Vagina (tissue), 2 donors: Measurements from ENCODE around the gene CHST11. TPM values are rescaled to one million over a fixed set of nuclear protein-coding genes. Genes with fewer than 3 reads are reported as not detected.

ENCODE experiments used
- DNase-seq, 2 donors: peaks; one replicate each; pipeline ENCODE4 v3.0.0-alpha.2; 2017; ENCODE audit errors: extremely low spot score in 2 of 2
- H3K27ac ChIP-seq: fragments of 200-600 bp; sonication (generic); one replicate; pipeline ENCODE4 v1.5.1; 2019
- H3K27me3 ChIP-seq: fragments of 200-600 bp; sonication (generic); one replicate; pipeline ENCODE4 v1.5.1; 2019
- H3K36me3 ChIP-seq, 2 donors: fragments of 200-600 bp; sonication (generic); one replicate each; pipeline ENCODE4 v1.5.1; 2017 to 2019
- H3K4me1 ChIP-seq: fragments of 200-600 bp; sonication (generic); one replicate; pipeline ENCODE4 v1.5.1; 2019
- H3K4me3 ChIP-seq, 2 donors: fragments of 200-600 bp; sonication (generic); 1 replicate in 1 of 2; 2 replicates in 1 of 2; pipeline ENCODE4 v1.5.1; 2016 to 2019
- H3K9me3 ChIP-seq: fragments of 200-600 bp; sonication (generic); one replicate; pipeline ENCODE4 v1.5.1; 2019
- POLR2A ChIP-seq, 2 donors: fragments of 450-650 bp; IDR thresholded peaks; one replicate each; pipeline ENCODE4 v1.6.1; 2017; ENCODE audit warnings: antibody characterized with exemption in 2 of 2, mild to moderate bottlenecking in 2 of 2, moderate library complexity in 2 of 2
- POLR2AphosphoS5 ChIP-seq, 2 donors: sonication (generic); formaldehyde crosslinking; IDR thresholded peaks; one replicate each; pipeline ENCODE4 v1.9.0; 2017; ENCODE audit warnings: antibody characterized with exemption in 2 of 2, mild to moderate bottlenecking in 2 of 2, low read depth in 1 of 2; ENCODE audit not compliant: insufficient read depth in 1 of 2
- intact Hi-C: fragments of 100-400 bp; cut with DNase I; formaldehyde crosslinking; loops from one replicate; pipeline ENCODE4 v1.15.1; 2023
- total RNA-seq: library from RNA; depleted of rRNA; stranded (reverse); fragments of >200 nt; gene quantifications from one replicate; pipeline ENCODE4 v1.2.3, GENCODE V29; 2016
- TF ChIP-seq, protein P1 (sequence below), 3 experiments: fragments of 450-650 bp in 2 of 3; fragments of 200-600 bp in 1 of 3; sonication (generic) in 1 of 3; IDR thresholded peaks; one replicate each; pipeline ENCODE4 v1.5.1; 2017 to 2019; ENCODE audit warnings: antibody characterized with exemption in 3 of 3, mild to moderate bottlenecking in 2 of 3, moderate library complexity in 2 of 3

The CHST11 gene
- total RNA-seq, 1 donor from 2014 or later, result 40.0 TPM

DNA sequence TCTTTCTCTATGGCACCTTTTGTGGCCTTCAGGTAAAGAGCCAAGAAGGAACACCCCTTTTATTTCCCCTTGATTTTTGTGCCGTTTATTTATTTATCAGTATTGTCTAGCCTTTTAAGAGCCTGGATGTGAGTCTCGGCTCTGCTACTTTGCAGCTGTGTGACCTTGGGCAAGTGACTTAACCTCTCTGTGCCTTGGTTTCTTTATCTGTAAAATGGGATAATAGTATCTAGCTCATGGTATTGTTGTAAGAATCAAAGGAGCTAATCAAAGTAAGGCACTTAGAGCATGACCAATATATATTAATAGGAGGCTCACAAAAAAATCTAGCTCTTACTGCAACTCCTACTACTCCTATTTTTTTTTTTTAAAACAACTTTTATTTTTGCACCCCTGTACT is 179.7 kb downstream of the CHST11 start:
- H3K4me3 ChIP-seq, result no peak overlapping the region
- peaks cover 6% of the 10 kb centered on the region for H3K4me1 ChIP-seq
- H3K36me3 ChIP-seq, result no peaks in the 10 kb centered on the region
- DNase-seq, result no peak
- no peaks in the 10 kb centered on the region for H3K27me3 ChIP-seq
- no peak overlapping the region for H3K27ac ChIP-seq
- intact Hi-C loops, result no loop called here
- no peaks in the 10 kb centered on the region for H3K9me3 ChIP-seq
- TF ChIP-seq POLR2AphosphoS5 (IDR thresholded peaks at IDR 0.05; ENCODE audit: insufficient read depth in 1 of 2, low read depth in 1 of 2) (no peak), POLR2A (IDR thresholded peaks at IDR 0.05) (no peak)
- TF ChIP-seq, protein P1, sequence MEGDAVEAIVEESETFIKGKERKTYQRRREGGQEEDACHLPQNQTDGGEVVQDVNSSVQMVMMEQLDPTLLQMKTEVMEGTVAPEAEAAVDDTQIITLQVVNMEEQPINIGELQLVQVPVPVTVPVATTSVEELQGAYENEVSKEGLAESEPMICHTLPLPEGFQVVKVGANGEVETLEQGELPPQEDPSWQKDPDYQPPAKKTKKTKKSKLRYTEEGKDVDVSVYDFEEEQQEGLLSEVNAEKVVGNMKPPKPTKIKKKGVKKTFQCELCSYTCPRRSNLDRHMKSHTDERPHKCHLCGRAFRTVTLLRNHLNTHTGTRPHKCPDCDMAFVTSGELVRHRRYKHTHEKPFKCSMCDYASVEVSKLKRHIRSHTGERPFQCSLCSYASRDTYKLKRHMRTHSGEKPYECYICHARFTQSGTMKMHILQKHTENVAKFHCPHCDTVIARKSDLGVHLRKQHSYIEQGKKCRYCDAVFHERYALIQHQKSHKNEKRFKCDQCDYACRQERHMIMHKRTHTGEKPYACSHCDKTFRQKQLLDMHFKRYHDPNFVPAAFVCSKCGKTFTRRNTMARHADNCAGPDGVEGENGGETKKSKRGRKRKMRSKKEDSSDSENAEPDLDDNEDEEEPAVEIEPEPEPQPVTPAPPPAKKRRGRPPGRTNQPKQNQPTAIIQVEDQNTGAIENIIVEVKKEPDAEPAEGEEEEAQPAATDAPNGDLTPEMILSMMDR (IDR thresholded peaks at IDR 0.05), result no peak

DNA sequence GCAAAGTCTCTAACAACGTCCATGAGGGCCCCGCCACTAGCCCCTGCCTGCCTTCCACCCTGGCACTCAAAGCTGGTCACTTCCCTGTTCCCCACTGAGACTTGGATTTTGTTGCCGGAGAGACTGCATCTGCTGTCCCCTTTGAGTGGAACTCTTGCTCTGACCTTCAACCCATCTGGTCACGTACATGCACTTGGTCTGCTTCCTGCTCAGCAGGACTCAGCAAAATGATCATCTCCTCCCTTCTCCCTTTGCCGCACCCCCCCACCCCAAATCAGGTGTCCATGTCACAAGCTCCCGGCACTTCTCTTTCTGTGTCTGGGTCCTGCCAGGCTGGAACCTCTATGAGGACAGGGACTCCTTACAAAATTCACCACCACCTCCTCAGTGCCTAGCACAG is 180.9 kb downstream of the CHST11 start:
- TF ChIP-seq POLR2AphosphoS5 (IDR thresholded peaks at IDR 0.05; ENCODE audit: insufficient read depth in 1 of 2, low read depth in 1 of 2), result no peak
- TF ChIP-seq POLR2A (IDR thresholded peaks at IDR 0.05), result no peak
- TF ChIP-seq, protein P1 (IDR thresholded peaks at IDR 0.05), result no peak
- Histone ChIP-seq H3K4me1 (peaks cover 2% of the 10 kb centered on the region), H3K4me3 (no peak overlapping the region), H3K36me3 (no peaks in the 10 kb centered on the region), H3K9me3 (no peaks in the 10 kb centered on the region), H3K27me3 (no peaks in the 10 kb centered on the region), H3K27ac (no peak overlapping the region)
- no peak for DNase-seq
- intact Hi-C loops, result no loop called here

- intact Hi-C loops, result no loop called here
- Histone ChIP-seq H3K9me3 (no peaks in the 10 kb centered on the region), H3K36me3 (no peaks in the 10 kb centered on the region), H3K27ac (no peak overlapping the region), H3K27me3 (no peaks in the 10 kb centered on the region), H3K4me3 (no peak overlapping the region), H3K4me1 (no peaks in the 10 kb centered on the region)
- TF ChIP-seq, protein P1 (IDR thresholded peaks at IDR 0.05), result no peak
- TF ChIP-seq POLR2AphosphoS5 (IDR thresholded peaks at IDR 0.05; ENCODE audit: insufficient read depth in 1 of 2, low read depth in 1 of 2) (no peak), POLR2A (IDR thresholded peaks at IDR 0.05) (no peak)
- DNase-seq, result no peak
Observed at GRCh38 chr12:104638218-104638850, 181.6 kb downstream of the CHST11 start.

- H3K27me3 ChIP-seq, result no peaks in the 10 kb centered on the region
- TF ChIP-seq POLR2AphosphoS5 (IDR thresholded peaks at IDR 0.05; ENCODE audit: insufficient read depth in 1 of 2, low read depth in 1 of 2) (no peak), POLR2A (IDR thresholded peaks at IDR 0.05) (no peak)
- TF ChIP-seq, protein P1 (IDR thresholded peaks at IDR 0.05), result no peak
- no peaks in the 10 kb centered on the region for H3K9me3 ChIP-seq
- no peaks in the 10 kb centered on the region for H3K36me3 ChIP-seq
- intact Hi-C loops, result no loop called here
- H3K4me3 ChIP-seq, result no peak overlapping the region
- H3K27ac ChIP-seq, result no peak overlapping the region
- DNase-seq, result no peak
- peaks cover 5% of the 10 kb centered on the region for H3K4me1 ChIP-seq
Observed at GRCh38 chr12:104638851-104639240, 182.1 kb downstream of the CHST11 start.

DNA sequence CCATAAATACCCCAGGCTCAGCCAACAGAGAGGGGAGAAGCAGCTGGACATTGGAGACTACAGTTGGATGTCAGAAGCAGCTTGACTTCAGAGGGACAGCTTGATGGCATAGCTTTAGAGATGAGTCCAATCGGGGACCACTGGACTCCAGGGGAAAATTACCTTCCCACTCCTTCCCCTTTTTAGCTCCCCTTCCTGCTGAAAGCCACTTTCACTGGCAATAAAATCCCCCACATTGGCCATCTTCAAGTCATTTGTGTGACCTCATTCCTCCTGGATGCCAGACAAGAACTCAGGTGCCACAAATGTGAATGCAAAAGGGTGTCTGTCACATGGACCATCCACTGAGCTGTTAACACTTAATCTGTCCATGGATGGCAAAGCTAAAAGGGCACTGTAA is 184.2 kb downstream of the CHST11 start:
- Histone ChIP-seq H3K27ac (no peak overlapping the region), H3K9me3 (no peaks in the 10 kb centered on the region), H3K36me3 (no peaks in the 10 kb centered on the region), H3K4me3 (no peak overlapping the region), H3K4me1 (peaks cover 12% of the 10 kb centered on the region), H3K27me3 (no peaks in the 10 kb centered on the region)
- TF ChIP-seq, protein P1 (IDR thresholded peaks at IDR 0.05), result no peak
- TF ChIP-seq POLR2A (IDR thresholded peaks at IDR 0.05) (no peak), POLR2AphosphoS5 (IDR thresholded peaks at IDR 0.05; ENCODE audit: insufficient read depth in 1 of 2, low read depth in 1 of 2) (no peak)
- intact Hi-C loops, result no loop called here
- DNase-seq, result no peak
